Keratinocyte (primary cell): ENCODE results near the gene LGI4.

Experiments used
- CTCF ChIP-seq, 3 experiments: IDR thresholded peaks in 1 of 3; conservative IDR thresholded peaks in 1 of 3; optimal IDR thresholded peaks in 1 of 3; 2 replicates in 2 of 3; 3 replicates in 1 of 3; pipeline versions ENCODE3 to v1.5.1; 2011; ENCODE audit warnings: low read length in 3 of 3, mild to moderate bottlenecking in 3 of 3, moderate library complexity in 2 of 3, control low read depth in 1 of 3, inconsistent platforms in 1 of 3; ENCODE audit not compliant: insufficient read depth in 2 of 3; ENCODE audit errors: extremely low read depth in 1 of 3
- EZH2 ChIP-seq: IDR thresholded peaks from one replicate; pipeline ENCODE4 v1.6.1; 2012; ENCODE audit warnings: inconsistent platforms, mild to moderate bottlenecking, low read length, moderate library complexity

GRCh38 chr19:35106898-35107541 lies 27.8 kb downstream of the LGI4 start:
- no peak for TF ChIP-seq CTCF (optimal IDR thresholded peaks at IDR 0.05 in 1 of 3, IDR thresholded peaks at IDR 0.05 in 1 of 3, conservative IDR thresholded peaks at IDR 0.05 in 1 of 3; ENCODE audit: extremely low read depth in 1 of 3, insufficient read depth in 2 of 3, low read length in 3 of 3)
- no peak for TF ChIP-seq EZH2
